ENCODE data around the gene CLDN5.

The CLDN5 gene

GRCh38 chr22:19501897-19502447 lies 22.2 kb downstream of the CLDN5 start:
- DNase-seq = no peak

- DNase-seq = no peak
Observed at GRCh38 chr22:19499880-19500242, 24.3 kb downstream of the CLDN5 start.

GRCh38 chr22:19499236-19499879 lies 24.9 kb downstream of the CLDN5 start:
- DNase-seq = no peak

GRCh38 chr22:19498866-19499190 lies 25.4 kb downstream of the CLDN5 start:
- no peak for DNase-seq

- DNase-seq = no peak
Observed at GRCh38 chr22:19498154-19498865, 25.9 kb downstream of the CLDN5 start.

GRCh38 chr22:19497245-19497644 lies 27.0 kb downstream of the CLDN5 start:
- no peak for DNase-seq

GRCh38 chr22:19496324-19496630 lies 27.9 kb downstream of the CLDN5 start:
- no peak for DNase-seq

GRCh38 chr22:19495562-19496323 lies 28.5 kb downstream of the CLDN5 start:
- DNase-seq = peak; percentile 27

GRCh38 chr22:19494676-19495173 lies 29.5 kb downstream of the CLDN5 start:
- peak; percentile 36 for DNase-seq

GRCh38 chr22:19494001-19494560 lies 30.1 kb downstream of the CLDN5 start:
- peak; percentile 36 for DNase-seq

GRCh38 chr22:19492504-19493174 lies 31.6 kb downstream of the CLDN5 start:
- DNase-seq = peak; percentile 42

- DNase-seq = peak; percentile 13
Observed at GRCh38 chr22:19490628-19491230, 33.5 kb downstream of the CLDN5 start.

GRCh38 chr22:19488884-19489843 lies 35.0 kb downstream of the CLDN5 start:
- peak; percentile 19 for DNase-seq

- peak; percentile 16 for DNase-seq
Observed at GRCh38 chr22:19488285-19488684, 35.9 kb downstream of the CLDN5 start.

GRCh38 chr22:19483481-19484244 lies 40.5 kb downstream of the CLDN5 start:
- DNase-seq = no peak

- peak; percentile 38 for DNase-seq
Observed at GRCh38 chr22:19482297-19482696, 41.9 kb downstream of the CLDN5 start.

GRCh38 chr22:19480789-19481188 lies 43.4 kb downstream of the CLDN5 start:
- no peak for DNase-seq

- DNase-seq = peak; percentile 67
Observed at GRCh38 chr22:19480173-19480568, 44.0 kb downstream of the CLDN5 start.

GRCh38 chr22:19479355-19480172 lies 44.6 kb downstream of the CLDN5 start, which contains the start of gene CDC45:
TSS of gene CDC45 (plus strand) at chr22:19479920. CDS start at chr22:19479969, 49 bp downstream.
- peak; percentile 97 for DNase-seq
